GDM1 (cell line): ENCODE data around the gene UCKL1.
"Not testable (repeated sequence)": the region's sequence is repeated elsewhere in the genome, so short reads cannot be mapped to it uniquely, and the experiment has no call there.

Source experiments
- DNase-seq: peaks from one replicate; lab custom pipeline; 2025; lab: John Stamatoyannopoulos, UW

Gene UCKL1

DNA sequence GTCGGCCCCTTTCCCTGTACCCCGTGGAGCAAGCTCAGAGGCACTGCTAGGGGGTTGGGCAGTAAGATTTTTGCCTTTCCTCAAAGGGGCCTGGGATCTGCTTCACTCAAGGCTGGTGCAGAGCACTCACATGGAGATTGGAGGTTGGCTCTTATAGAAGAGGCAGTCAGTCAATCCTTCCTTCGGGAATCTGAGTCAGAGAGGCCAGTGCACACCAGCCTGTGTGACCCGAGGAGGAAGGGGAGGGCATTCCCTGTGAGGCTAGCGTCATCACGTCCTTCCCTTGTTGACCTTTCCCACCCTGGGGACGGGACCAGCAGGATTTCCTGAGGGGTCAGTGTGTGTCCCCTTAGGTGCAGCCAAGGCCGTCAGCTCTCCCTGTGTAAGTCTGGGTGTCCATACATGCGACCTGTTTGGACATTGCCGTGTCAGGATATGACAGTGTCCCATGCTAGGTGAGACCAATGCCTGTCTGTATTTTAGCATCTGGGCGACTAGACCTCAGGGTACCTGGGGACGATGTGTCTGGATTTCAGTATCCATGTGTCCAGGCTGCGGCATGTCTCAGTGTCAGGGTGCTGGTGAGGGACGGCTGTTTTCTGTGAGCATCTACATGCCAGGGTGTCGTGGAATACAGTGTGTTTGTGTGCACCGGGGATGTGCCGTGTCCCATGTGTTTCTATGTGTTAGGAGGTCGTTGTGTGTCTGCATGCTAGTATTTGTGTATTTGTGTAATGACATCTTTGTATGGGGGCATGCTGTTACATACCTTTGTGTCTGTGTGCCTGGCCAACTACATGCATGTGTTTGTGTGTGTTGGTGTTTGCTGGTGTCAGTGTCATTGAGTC lies 16.3 kb upstream of the UCKL1 start:
- DNase-seq: no peak

DNA sequence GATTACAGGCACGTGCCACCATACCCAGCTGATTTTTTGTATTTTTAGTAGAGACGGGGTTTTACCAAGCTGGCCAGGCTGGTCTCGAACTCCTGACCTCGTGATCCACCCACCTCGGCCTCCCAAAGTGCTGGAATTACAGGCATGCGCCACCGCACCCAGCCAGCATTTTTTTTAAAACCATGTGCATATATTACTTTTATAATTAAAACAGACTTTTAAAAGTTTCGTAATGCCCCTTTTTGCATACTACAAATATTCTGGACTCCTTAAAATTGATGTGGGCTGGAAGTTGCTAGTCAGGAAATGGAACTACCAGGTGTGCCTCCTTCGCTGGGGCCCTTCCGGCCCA lies 15.7 kb upstream of the UCKL1 start:
- not testable (repeated sequence) for DNase-seq

DNA sequence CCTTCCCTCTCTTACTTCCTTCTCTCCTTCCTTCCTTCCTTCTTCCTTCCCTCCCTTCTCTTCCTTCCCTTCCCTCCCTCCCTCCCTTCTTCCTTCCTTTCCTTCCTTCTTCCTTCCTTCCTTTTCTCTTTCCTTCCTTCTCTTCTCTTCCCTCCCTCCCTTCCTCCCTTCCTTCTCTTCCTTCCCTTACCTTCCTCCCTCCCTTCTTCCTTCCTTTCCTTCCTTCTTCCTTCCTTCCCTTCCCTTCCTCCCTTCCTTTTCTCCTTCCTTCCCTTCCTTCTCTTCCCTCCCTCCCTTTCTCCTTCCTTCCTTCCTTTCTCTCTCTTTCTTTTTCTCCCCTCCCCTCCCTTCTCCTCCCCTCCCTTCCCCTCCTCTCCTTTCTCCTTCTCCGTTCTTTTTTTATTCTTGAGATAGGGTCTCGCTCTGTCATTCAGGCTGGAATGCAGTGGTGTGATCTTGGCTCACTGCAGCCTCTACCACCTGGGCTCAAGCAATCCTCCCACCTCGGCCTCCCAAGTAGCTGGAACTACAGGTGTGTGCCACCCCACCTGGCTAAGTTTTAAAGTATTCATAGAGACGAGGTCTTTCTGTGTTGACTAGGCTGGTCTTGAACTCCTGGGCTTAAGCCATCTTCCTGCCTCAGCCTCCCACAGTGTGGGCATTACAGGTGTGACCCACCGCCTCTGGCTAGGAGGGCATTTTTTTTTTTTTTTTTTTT lies 14.7 kb upstream of the UCKL1 start:
- no peak for DNase-seq

DNA sequence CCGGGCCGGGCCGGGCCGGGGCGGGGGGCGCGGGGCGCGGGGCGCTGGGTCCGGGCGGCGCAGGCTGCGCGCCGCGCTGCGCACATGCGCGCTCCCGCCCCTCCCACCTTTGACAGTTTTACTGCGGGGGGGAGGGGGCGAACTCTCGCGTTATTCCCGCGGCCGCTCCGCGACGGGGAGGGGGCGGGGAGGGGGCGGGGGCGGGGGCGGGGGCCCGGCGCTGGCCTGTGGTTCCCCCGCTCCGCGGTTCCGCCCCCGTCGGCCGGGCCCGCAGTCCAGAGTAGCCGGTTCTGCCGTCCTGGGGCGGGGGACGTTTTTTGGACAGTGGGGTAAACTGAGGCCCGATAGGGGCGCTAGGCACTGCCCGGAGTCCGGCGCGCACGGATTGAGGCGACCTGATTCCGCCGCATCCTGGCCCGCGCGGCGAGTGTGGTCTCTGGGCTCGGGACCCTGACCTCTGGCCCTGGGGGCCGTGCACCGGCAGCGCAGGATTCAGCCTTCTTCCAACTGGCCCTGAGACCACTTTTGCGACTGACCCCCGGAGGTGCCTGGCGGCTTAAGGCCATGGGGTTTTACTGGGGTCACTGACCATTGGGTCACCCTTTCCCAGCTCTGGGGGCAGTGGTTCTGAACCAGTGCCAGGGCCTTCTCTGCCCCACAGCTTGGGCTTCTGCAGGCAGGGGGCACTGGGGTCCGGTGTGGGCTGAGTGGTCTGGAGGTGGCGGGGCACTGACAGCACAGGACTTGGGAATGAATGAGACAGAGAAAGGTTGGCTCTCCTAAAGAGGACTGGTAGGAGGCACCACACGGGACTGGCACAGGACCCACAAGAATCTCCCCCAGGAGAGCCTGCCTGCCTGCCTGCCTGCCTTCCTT lies 13.9 kb upstream of the UCKL1 start, which contains the start of gene ZNF512B:
ZNF512B (minus strand) TSS at position 93 of the 876 bp plus-strand sequence. CDS start 1,980 bp downstream, outside the sequence.
- DNase-seq: peak; percentile 48

DNA sequence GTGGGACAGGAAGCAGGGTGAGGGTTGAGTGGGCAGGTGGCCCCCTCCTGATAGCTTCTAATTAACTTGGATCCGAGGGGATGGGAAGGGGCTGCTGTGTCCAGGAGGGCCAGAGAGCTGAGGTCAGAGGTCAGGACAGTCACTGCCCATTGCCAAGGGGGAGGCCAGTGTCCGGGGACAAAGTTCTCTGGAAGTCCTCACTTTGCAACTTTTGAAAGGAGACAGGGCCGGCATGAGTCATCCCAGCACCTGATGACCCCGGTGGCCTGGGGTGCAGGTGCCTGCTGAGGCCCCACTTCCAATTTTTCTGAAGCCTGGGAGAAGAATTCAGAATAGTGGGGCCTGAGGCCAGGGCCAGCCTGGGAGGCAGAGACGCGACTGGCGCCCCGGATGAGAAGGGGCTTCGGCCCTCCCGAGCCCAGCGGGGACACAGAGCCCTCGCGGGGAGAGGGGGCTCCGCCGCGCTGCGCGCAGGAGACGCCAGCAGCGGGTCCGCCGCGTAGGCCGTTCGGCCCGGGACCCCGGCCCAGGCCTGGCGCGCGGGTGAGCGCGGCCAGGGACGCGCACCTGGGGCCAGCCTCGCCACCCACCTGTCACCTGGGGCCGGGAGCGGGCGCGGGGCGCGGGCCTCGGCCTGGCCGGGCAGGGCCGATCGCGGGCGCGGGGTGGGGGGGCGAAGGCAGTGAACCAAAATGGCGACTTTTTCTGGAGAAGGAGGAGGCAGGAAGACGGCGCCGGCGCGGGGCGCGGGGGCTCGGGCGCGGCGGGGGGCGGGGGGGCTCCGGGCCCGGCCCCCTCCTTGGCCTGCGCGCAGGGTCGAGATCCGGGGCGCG lies 12.9 kb upstream of the UCKL1 start:
- DNase-seq: no peak

DNA sequence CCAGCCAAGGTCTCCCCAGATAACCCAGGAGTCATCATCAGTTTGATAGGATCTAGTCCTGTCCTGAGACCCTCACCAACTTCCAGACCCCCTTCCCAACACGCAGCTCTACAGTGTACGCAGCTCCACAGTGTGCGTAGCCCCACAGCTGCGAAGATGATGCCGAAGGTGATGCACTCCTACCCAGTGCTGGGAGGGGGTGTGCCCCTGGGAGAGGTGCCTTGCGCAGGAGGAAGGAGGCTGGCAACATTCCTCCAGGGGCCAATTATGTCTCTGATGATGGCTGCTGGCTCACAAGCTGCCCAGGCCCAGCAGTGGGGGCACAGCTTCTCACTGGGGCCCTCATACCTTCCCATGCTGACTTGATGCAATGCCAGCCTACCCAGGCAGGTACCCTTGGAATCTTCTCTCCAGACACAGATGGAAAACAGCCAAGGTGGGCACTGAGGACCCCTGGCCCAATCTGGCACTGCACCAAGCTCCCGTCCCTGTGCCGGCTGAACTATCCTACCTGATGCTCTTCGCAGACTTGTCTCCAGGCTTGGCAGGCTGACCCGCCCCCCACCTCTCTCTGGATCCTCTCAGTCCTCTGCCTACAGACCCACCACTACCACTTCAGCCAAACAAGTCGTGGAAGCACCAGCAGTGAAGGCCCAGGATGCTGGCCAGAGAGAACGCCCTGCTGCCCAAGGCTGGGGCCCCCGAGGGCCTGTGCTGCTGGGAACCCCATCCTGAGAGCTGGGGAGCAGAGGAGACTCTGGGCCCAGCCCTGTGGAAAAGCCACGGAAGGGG lies 12.1 kb upstream of the UCKL1 start:
- DNase-seq: no peak

DNA sequence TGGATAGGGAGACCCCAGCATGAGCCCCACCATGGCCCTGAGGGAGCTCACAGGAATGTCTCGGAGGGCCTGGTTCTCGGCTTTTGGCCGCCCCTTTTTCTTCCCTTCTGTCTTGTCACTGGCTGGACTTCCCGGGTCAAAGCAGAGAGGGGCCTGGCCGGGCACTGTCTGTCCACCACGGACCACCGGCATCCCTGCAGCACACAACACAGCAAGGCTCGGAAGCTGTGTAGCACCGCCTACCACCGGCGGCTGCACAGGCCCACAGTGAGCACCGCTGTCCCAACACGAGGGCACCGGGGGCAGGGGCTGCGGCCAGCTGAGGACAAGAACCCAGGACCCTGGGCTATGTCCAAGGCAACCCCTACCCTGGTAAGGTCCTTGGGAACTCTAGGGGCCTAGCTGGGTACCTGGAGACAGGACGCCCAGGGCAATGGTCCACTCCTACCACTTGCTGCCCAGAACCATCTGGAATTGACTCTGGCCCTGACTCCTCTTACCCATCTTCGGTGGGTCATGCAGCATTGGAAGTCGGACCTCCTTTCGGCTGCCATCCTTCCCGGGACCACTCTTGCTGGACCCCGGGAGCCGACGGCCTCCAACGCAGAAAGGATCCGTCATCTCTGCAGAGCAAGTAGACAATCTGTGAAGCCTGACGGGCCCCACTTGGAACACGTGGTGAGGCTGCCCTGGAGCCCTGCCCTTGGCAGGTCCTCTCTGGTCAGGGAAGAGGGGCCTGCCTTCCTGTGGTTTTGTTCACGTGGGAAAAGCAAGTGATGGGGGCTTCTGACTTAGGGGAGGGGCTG lies 11.3 kb upstream of the UCKL1 start:
- no peak for DNase-seq

DNA sequence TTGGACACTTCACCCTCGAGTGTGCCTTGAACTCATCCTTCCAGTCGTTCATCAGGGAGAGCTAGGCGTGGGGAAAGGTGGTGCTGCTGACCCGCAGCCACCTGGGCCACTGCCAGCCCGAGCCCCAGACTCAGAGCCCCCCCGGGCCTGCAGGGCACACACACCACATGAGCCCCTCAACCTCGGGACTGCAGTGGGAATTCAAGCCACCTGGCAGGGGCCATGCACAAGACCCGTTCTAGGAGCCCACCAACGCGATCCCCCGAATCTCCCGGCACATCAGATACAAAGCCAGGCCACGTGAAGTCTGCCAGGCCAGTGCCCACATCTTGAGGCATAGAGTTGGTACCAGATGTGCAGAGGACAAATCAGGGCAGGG lies 10.7 kb upstream of the UCKL1 start:
- DNase-seq: no peak

DNA sequence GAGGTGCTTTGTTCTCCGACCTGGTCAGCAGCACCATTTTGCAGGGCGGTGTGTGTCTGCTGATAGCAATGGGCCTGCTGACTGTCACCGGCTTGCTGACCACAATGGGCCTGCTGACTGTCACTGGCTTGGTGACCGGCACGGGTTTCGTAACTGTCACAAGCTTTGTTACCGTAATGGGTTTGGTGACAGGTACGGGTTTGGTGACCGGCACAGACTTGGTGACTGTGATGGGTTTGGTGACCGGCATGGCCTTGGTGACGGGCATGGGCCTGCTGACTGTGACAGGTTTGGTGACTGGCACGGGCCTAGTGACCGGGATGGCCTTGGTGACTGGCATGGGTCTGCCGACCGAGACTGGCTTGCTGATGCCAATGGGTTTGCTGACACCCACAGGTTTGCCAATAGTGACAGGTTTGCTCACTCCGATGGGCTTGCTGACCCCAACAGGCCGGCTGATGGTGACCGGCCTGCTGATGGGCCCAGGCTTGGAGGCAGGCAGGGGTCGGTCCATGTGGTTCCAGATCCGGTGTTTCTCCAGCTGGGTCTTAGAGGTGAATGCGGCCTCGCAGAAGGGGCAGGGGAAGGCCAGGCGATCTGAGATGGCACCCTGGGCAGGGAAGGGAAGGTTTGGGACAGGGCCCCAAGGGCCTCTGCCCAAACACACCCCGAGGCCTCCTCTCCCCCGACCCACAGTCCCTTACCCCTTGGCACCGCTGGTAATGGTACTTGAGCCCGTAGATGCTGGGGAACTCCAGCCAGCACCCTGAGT lies 10.1 kb upstream of the UCKL1 start:
- no peak for DNase-seq

DNA sequence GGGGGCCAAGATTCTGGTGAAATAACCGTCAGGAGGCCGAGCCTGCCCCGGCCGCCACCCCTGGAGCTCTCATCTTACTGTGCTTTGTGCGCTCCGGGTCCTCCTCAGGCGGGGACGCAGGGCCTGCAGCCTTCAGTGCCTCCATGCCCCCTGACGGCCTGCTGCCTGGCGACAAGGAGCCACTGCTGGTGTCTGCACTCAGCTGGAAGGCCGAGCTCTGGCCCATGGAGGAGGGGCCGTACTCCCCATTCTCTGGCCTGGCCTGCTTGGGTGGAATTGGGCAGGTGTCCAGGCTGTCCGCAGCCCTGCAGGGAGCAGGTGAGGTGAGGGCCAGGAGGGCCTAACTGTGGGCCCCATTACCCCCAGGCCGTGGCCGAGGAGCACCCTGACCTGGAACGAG lies 8.2 kb upstream of the UCKL1 start:
- no peak for DNase-seq

DNA sequence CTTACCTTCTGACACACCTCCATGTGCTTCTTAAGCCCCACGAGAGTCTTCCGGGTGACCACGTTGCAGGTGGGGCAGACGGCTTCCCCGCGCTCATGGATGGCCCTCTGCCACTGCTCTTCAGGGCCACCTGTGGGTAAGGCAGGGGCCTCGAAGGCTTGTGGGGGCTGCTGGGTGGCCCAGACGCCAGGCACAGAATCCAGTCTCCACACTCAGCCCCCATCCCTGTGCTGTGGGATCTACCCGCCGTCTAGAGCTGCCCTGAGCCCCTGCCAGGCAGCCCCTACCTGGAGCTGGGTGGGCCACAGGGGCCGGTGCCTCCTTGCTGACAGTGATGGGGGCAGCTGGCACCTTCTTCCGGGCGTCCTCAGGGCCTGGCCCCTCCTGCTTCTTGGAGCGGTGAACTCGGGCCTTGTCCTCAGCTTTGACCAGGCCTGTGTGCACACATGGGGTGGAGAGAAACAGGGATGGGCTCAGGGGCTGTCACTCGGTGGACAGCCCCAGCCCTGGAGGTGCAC lies 7.6 kb upstream of the UCKL1 start:
- no peak for DNase-seq

DNA sequence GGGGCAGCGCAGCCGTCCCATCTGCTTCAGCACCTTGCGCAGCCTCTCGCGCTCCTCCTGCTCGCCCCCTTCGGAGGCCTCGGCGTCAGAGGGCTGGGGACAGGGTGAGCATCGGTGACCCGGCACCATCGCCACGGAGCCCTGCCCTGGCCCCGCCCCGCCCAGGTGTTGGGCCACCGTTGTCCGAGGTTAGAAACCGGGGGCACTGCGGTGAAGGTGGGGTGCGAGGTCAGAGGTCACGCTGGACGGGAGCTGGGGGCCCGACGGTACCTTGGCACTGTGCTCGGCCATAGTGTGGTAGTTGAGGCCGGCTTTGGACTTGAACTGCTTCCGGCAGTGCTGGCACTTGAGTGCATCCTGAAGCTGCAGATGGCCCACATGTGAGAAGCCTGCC lies 7.1 kb upstream of the UCKL1 start:
- DNase-seq: no peak

DNA sequence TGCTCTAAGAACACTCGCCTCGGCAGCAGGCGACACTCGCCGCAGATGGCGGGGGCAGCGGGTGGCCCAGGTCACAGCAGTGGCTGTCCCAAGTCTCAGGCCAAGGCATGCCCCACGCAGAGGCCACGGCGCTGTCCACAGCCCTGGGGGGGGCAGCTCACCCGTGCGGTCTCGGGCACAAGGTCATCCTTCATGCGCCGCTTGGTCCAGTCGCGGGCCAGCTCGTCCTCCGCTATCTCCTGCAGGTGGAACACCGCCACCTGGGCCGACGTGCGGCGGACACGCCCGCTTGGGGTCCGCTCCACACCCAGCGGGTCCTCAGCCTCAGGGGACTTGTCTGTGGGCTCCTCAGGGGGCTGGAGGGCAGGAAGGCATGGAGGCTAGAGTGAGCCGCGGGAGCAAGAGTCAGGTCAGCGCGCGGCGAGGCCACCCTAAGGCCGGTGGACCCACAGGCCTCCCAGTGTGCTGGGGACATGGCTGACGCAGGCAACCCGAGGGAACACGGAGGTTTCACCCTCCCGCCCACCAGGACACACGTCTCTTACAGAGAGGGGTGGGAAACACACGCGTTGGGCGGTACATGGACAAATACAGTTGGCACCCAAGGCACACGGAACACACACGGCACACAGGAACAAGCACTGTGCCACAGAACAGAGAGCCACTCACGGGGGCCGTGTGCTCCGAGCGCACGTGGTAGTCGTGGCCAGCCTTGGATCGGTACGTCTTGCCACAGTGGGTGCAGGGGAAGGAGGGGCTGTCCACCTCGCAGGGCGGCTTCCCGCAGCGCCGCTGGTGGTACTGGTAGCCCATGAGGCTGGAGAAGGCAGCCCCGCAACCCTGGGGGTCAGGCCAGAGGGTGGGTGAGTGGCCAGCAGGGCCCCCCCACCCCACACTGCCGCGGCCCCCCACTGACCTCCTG lies 6.5 kb upstream of the UCKL1 start:
- DNase-seq: no peak

DNA sequence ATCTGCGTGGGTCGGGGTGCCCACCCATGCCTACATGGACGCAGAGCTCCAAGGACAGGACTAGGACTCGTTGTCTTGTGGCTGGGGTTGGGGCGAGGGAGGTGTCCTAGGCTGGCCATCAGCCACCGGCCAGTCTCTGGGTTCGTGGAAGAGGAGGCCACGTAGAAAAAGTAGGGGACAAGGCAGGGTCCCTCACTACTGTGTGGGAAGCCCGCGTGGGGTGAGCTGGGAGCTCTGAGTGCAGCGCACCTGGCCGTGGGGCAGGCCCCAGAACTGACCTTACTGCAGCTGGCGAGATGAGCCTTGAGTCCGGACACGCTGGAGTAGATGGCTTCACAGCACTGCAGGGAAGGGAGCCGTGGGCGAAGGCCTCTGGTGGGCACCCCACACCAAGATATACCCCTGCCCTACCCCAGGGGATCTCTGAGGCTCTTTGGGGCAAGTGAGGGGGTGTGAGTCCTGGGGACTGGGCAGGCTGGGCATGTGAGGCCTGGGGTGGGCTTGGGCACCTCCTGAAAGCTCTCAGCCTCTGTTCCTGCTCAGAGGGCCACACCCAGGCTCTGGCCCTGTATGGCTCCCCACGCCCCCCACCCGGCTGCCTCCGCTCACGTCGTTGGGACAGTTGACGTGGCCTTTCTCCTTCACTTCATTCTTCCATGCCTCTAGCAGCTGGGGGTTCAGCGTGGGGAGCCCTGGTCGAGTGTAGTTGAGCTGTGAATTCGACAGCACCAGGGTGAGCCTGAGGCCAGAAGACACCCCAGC lies 5.6 kb upstream of the UCKL1 start:
- no peak for DNase-seq

DNA sequence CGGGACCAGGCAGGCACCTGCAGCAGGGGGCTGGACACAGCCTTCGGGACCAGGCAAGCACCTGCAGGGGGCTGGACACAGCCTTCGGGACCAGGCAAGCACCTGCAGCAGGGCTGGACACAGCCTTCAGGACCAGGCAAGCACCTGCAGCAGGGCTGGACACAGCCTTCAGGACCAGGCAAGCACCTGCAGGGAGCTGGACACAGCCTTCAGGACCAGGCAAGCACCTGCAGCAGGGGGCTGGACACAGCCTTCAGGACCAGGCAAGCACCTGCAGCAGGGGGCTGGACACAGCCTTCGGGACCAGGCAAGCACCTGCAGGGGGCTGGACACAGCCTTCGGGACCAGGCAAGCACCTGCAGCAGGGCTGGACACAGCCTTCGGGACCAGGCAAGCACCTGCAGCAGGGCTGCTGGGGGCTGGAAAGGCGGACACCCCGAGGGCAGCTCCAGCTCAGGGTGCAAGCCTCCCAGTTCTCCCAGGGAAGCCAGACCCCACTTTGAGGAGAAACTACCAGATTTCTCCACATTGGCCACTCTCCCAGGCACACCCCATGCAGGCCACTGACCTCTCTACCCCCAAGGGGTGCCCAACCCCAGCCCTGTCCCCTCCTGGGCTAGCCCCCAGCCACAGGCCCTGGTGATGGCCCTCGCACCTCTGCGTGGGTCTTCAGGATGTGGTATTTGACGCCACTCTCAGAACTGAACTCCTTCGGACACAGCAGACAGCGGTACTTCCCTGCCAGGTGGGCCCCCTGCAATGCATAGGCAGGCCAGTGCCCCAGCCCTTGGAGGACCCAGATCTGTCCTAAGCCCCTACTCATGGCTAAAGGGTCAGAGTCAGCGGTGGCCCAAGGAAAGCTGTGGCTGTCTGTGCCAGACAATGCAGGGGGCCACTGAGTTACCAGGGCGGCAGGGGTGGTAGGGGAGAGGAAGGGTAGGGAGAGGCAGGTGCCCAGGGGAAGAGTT lies 4.7 kb upstream of the UCKL1 start:
- DNase-seq: not testable (repeated sequence)

DNA sequence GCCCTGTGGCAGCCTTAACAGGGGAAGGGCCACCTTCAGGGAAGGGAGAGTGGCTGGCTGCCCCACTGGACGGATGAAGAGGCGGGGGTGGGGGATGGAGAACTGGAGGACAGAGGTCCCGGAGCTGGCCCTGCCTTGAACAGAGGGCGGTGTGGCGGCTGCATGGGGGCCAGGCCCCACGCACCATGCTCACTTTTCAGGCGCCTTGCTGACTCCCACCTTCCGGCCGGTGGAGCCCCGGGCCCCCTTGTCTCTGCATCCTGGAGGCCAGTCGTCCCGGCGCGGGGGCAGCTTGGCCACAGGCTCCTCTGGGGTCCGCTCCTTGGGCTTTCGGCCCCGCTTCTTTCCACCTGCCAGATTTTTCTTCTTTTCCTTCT lies 3.5 kb upstream of the UCKL1 start:
- no peak for DNase-seq
